Mammary epithelial cell (primary cell): ENCODE measurements around the gene SH3BP2.

Source experiments
- EZH2 ChIP-seq: IDR thresholded peaks from 2 replicates; pipeline ENCODE4 v1.6.1; 2012; ENCODE audit warnings: low read length, inconsistent platforms, borderline replicate concordance
- TF ChIP-seq, protein P1 (sequence below), 2 donors: IDR thresholded peaks in 1 of 2; conservative IDR thresholded peaks in 1 of 2; 2 replicates each; pipeline ENCODE4 v1.5.1; 2011 to 2012; ENCODE audit warnings: inconsistent platforms in 2 of 2, low read length in 2 of 2, mild to moderate bottlenecking in 2 of 2, control low read depth in 1 of 2, low read depth in 1 of 2; ENCODE audit not compliant: insufficient read depth in 1 of 2; ENCODE audit errors: extremely low read depth in 1 of 2

DNA sequence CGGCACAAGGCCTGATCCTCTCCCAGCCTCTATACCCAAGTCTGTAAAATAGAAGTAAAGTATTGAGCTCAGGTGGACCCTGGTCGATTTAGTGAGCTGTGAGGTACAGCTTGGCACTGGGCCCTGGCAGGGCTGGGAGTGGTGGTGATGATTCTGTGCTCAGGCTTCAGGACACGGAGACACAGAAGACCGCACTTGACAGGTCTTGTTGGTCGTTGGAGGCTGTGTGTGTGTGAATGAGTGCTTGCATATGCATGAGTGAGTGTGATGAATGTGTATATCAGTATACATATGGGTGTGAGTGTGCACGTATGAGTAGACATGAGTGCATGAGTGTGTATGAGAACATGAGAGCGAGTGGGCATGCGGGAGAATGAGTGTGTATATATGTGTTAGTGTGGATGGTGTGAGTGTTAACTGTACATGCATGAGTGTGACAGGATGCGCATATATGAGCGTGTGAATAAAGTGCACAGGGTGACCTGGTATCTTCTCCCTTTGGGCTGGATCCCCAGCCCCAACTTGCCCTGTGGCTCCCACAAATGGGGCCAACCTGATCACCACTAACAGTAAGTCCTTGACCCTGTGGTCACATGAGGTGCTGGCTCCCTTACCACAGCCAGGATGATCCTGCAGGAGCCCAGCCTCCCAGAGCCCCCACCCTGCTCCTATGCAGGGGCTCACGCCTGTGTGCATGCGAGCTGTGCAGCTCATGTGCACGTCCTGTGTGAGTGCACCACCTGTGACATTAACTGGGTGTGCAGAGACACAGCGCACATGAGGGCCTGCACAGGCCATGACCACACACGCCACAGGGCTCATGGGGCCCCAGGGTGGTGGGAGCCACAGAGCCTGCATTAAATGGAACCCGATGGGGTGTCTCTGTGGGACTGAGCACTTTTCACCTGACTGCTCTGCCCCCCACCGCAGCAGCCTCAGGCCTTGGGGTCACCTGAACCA, 20.8 kb downstream of the SH3BP2 start:
- no peak for TF ChIP-seq EZH2
- TF ChIP-seq, protein P1, sequence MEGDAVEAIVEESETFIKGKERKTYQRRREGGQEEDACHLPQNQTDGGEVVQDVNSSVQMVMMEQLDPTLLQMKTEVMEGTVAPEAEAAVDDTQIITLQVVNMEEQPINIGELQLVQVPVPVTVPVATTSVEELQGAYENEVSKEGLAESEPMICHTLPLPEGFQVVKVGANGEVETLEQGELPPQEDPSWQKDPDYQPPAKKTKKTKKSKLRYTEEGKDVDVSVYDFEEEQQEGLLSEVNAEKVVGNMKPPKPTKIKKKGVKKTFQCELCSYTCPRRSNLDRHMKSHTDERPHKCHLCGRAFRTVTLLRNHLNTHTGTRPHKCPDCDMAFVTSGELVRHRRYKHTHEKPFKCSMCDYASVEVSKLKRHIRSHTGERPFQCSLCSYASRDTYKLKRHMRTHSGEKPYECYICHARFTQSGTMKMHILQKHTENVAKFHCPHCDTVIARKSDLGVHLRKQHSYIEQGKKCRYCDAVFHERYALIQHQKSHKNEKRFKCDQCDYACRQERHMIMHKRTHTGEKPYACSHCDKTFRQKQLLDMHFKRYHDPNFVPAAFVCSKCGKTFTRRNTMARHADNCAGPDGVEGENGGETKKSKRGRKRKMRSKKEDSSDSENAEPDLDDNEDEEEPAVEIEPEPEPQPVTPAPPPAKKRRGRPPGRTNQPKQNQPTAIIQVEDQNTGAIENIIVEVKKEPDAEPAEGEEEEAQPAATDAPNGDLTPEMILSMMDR (conservative IDR thresholded peaks at IDR 0.05 in 1 of 2, IDR thresholded peaks at IDR 0.05 in 1 of 2; ENCODE audit: extremely low read depth in 1 of 2, insufficient read depth in 1 of 2, low read depth in 1 of 2, low read length in 2 of 2): no peak
